Retinal pigment epithelial cell (primary cell): ENCODE data around the gene FOXP1.

Experiments
- DNase-seq: peaks from one replicate; pipeline ENCODE4 v3.0.0-alpha.2; 2010; ENCODE audit warnings: low read depth
- H3K4me3 ChIP-seq: 2 replicates; pipeline ENCODE4 v1.5.1; 2011; ENCODE audit warnings: mild to moderate bottlenecking, low read length, control low read depth, moderate library complexity
- CTCF ChIP-seq: conservative IDR thresholded peaks from 2 replicates; pipeline ENCODE4 v1.5.1; 2011; ENCODE audit warnings: low read depth, low read length, control low read depth, inconsistent platforms

Gene FOXP1

GRCh38 chr3:71583566-71584393 is at the start of gene FOXP1:
Gene FOXP1, minus strand, starts transcription at chr3:71583728. Its CDS starts 385,347 bp downstream, at chr3:71198381.
- peak; percentile 51 for DNase-seq
- TF ChIP-seq CTCF: no peak
- peak within 1 kb of the TSS; percentile 85 for H3K4me3 ChIP-seq

- DNase-seq: no peak
These were observed 46.2 kb upstream of the FOXP1 start for GRCh38 chr3:71629711-71630110.

GRCh38 chr3:71629289-71629688 is 45.8 kb upstream of the FOXP1 start:
- no peak overlapping the region for H3K4me3 ChIP-seq
- DNase-seq: no peak
- no peak for TF ChIP-seq CTCF

More at GRCh38 chr3:71629711-71630110, 46.2 kb upstream of the FOXP1 start:
- no peak for TF ChIP-seq CTCF
- H3K4me3 ChIP-seq: no peak overlapping the region

- DNase-seq: no peak
- H3K4me3 ChIP-seq: no peak overlapping the region
- no peak for TF ChIP-seq CTCF
These were observed 45.0 kb upstream of the FOXP1 start for GRCh38 chr3:71628522-71628921.

GRCh38 chr3:71625676-71626075 is 42.1 kb upstream of the FOXP1 start:
- H3K4me3 ChIP-seq: no peak overlapping the region
- TF ChIP-seq CTCF: no peak
- no peak for DNase-seq

GRCh38 chr3:71621825-71622537 is 38.5 kb upstream of the FOXP1 start:
- no peak overlapping the region for H3K4me3 ChIP-seq
- TF ChIP-seq CTCF: no peak
- no peak for DNase-seq

GRCh38 chr3:71618538-71618937 is 35.0 kb upstream of the FOXP1 start:
- TF ChIP-seq CTCF: no peak
- H3K4me3 ChIP-seq: no peak overlapping the region
- DNase-seq: no peak
